HG02852 (cell line): ENCODE results near the gene HNRNPR.

Source experiments
- ATAC-seq: cut with Tn5 transposase; IDR thresholded peaks from one replicate; pipeline ENCODE4 v1.9.1; 2021; ENCODE audit warnings: mild to moderate bottlenecking, moderate library complexity; ENCODE audit not compliant: unreplicated experiment

Gene HNRNPR

DNA sequence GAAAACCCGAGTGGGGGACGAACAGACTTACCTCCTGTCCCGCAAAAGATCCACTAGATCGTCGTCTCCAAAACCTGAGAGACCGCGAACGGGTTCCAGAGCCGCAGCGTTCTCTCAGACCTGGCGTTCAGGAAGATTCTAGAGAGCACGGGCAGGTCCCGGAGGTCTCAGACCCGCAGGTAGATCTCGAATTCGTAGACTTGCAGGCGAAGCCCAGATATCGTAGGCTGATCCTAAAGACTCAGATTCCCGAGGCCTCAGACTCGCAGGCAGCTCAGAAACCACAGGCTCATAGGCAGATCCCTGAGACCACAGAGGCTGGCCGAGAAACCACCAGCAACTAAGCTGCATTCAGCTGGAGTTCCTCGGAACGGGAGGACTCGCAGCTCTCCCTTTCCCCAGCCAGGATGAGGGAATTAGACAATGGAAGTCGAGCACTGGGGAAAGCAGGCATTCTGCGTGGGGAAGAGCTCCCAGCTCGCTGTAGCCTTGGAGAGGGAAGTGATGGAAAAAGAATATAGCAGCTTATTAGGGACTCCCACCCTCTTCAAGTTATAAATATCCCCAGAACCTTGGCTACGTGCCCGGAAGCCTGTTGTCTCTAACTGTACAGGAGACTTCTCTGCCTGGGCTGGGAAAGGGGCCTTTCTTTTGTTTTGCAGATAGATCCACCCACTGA lies 25.4 kb upstream of the HNRNPR start, which contains the start of gene ZNF436:
TSS of gene ZNF436 (minus strand) at position 502 of the 679 bp plus-strand sequence. CDS start 1,831 bp downstream, outside the sequence.
- no peak for ATAC-seq

DNA sequence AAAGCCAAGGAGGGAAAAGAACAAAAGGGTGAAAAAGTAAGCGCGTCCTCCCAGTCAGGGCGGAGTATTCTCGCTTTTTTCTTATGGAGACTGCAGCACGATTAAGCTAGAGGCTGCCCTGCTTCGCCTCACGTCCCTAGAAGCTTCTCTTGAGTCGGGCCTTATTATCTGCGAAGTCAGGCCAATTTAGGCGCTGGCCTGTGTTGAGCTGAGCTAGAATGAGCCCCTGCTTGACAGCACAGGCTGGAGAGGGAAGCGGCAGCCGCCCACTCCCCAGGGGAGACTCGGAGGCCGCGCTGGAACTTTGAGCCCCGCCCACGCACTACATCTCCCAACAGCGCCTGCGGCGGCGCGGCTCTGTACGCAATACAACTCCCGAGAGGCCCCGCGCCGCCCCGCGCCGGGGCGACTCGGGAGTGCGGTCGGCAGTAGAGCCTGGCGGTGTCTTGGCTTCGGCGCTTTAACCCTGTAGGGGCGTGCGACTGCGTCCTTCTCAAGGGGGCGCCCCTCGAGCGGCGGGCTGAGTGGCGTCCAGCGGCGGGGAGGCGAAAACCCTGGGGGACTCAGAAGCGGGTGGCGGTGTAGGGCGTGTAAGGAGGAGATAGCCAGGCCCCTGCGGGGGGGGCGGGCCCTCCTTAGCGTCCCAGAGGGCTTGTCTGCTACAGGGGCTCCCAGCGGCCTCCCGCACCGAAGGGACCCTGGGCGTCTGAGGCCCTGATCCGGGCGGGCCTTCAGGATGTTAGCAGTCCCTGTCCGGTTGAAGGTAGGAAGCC lies 24.7 kb upstream of the HNRNPR start:
- peak; percentile 60 for ATAC-seq

- ATAC-seq, result peak; percentile 92
Measured at GRCh38 chr1:23367791-23368561, 23.9 kb upstream of the HNRNPR start.

DNA sequence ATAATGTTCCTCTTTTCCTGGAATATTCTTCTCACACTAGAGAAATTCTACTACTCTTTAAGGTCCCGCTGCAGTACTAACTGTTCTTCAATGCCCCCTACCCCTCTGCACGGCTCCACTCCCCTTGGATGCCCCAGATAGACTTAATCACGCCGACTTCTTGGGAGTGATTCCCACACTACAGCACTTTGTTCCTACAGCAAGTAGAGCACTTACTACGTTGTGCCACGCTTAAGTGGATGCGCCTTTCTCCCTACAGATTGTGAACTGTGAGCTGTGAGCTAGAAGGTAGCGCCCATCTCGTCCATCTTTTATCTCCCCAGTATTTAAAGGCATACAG lies 23.3 kb upstream of the HNRNPR start:
- ATAC-seq, result no peak

DNA sequence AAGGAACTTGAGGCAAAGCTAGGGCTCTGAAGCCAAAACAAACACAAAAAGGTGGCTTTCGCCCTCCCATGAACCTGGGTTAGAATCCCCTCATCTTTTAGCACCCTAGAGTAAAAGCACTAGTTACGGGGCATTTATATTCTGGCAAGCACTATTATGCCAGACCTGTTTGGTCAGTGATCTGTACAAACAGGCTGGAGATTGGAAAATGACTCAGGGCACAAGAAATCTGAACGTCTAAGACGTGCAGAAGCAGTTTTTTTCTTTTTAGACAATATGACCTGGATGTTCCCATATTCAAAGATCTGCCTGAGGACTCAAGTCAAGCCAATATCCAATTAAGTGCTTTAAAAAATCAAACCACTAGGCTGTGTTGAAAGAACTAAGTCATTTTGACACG lies 22.5 kb upstream of the HNRNPR start:
- ATAC-seq, result no peak

DNA sequence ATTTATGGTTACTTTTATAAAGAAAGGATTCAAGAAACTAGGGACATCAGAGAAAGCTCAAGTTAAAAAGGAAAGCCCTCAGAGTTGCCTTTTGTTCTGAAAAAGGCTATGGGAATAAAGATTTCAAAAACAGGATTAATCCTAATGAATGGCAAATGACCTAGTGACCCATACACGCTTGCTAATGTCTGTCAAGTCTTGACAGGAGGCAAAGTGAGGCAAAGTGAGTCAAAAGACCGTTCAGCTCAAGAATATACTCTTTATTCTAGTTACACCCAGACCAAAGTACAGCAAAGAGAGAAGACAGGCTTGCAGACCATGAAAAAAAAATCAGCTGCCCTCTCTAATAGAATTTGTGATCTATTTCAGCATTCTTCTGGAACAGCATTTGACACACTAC lies 22.1 kb upstream of the HNRNPR start:
- no peak for ATAC-seq

- ATAC-seq, result no peak
Measured at GRCh38 chr1:23362218-23362713, 18.2 kb upstream of the HNRNPR start.

DNA sequence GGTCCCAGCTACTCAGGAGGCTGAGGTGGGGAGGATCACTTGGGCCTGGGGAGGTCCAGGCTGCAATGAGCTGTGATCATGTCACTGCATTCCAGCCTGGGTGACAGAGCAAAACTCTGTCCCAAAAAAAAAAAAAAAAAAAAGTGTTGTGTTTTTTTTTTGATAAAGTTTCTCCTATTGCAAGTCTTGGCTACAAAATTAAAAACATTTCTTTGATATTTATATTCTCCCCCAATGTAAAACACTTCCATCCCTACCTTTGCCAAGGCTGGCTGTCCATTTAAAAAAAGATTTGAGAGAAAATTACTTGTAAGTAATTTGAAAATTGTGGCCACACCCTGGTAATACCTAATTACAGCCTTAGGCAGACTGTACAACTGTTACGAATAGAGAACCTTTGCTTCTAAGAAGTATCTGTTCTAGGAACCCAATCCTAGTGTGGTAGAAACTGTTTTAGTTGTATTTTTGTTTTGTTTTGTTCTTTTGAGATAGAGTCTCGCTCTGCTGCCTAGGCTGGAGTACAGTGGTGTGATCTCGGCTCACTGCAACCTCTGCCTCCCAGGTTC lies 14.3 kb upstream of the HNRNPR start:
- ATAC-seq, result no peak

- no peak for ATAC-seq
Measured at GRCh38 chr1:23357138-23357908, 13.2 kb upstream of the HNRNPR start.

DNA sequence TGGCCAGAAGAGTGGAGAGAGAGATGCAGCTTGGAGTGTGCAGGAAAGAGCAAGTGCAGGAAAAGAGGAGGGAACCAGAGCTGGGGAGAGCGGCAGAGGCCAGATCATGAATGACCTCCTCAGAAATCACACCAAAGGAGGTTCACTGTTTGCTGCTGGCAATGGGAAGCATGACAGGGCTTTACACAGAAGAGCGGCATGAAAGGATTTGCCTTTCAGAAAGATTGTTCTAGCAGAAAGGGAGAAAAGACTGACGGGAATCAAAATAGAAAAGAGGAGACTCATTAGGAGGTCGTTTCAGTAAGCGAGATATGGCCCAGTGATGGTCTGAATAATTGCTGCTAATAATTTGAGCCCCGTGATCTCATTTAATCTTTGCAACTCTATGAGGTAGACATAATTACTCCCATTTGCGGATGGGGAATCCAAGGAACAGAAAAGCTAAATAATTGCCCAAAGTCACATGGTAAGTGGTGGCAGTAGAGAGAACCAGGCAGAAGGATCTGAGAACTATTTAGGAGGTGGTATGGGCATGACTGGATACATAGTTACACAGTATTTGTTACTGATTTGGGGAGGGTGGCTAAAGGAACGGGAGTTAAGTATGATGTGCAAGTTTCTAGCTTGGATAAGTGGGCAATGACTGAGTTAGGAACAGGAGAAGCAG lies 12.5 kb upstream of the HNRNPR start:
- ATAC-seq, result no peak

- ATAC-seq, result no peak
Measured at GRCh38 chr1:23354245-23354644, 10.2 kb upstream of the HNRNPR start.

- no peak for ATAC-seq
Measured at GRCh38 chr1:23352096-23352695, 8.1 kb upstream of the HNRNPR start.

GRCh38 chr1:23345920-23346319 lies 1.8 kb upstream of the HNRNPR start:
- no peak for ATAC-seq

DNA sequence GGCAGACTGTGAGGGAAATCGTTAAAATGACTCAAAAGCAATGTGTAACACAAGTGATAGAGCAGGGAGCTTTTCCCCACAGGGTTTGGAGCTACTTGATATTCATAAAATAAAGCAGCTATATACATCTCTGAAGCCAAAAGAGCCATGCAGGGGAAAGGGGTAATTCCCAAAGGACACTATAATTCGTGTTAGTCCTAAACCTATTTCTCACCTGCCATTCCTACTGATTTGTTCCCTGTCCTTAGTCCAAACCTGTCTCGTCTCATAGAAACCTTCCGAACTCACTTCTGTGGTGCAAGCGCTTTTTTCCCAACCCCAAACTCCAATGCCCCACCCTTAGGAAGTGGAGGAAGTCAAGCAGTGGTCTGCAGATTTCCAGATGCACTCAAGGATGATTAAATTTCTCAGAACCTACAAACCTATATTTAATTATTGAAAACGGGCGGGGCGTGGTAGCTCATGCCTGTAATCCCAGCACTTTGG lies 946 bp upstream of the HNRNPR start:
- ATAC-seq, result no peak

DNA sequence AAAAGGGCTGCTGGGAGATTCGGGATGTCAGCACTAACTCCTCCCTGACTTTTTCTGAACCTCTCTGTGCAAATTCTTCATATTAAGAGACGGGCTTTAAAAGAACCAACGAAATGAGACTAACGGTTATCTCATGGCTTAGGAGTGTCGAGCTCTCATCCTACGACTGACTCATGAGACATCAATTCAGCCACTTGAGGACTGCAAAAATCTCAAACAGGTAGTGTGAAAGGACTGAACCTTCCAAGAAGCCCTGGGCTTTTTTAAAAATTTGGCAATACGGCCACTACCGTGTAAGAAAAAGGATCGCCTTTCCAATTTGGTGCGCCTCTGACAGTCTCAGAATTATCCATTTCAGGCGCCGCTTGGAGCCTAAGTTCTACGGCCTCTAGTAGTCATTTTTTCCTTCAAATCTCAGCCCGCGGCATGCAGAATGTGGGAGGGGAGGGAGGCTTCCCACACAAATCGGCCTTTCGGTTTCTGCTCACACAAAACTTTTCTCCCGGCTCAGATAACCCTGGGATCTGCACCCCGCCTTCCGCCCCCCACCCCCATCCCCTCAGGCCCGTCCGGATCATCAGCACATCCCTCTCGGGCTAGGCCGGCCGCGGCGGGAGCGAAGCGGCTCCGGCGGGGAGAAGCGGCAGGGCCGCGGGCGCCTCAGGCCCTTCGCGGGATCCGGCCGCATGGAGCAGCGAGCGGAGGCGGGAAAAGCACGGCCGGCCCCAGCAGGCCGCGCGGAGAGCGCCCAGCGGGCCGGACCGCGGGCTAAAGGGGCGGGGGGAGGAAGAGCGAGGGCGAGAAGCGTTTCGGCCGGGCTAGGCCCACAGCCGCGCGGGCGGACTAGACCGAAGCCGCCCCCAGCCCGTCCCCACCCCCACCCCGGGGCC lies 618 bp downstream of the HNRNPR start:
- ATAC-seq, result peak; percentile 15

DNA sequence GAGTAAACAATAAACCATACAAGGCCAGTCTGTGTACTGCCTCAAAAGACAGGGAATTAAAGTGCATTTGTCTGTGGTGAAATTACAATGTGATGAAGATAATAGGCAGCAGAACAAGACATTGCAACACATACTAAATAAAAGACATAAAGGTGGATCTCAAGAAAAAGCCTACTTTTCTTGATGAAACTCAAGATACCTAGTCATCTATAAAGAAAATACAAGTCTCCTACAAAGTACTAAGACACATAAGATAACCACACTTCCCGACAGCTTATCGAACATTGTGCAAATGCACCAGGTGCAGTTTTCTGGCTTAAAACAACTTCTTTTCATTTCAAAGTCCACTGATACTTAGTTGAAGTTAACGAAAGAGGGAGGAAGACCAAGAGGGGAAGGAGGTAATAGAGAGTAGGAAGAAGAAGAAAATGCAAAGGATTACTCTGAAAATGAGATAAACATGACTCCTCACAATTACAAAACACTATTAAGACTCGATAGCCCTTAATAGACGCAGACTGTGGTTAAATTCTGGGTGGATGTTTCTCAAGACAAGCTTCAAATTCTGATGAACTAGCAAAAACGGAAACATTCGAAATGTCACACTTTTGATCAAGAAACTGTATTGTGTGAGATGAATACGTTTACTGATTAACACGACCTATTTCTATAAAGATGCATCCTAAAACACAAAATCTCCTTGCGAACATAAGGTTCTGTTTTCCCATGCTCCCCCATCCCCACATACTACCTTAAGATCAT lies 2.0 kb downstream of the HNRNPR start:
- ATAC-seq, result no peak

GRCh38 chr1:23339632-23340031 lies 4.5 kb downstream of the HNRNPR start:
- no peak for ATAC-seq

DNA sequence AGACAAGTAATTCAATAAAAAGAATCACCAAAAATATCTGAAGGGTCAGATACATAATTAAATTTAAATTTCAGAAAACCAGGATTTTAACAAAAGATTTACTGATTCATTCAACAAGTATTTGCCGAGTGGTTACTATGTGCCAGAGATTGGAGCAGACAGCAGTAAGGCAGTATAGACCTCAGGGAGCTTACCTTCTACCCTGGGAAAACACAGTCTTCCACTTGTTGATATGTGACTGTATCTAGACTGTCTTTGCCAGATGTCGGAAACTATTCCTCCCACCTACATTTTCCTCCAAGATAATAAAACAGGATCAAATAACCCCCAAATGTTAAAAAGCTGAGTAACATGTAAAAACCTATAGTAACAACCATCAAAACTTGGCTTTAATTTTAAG lies 6.2 kb downstream of the HNRNPR start:
- ATAC-seq, result no peak
